Omental fat pad (tissue), 4 donors: ENCODE measurements around the gene ZBTB45. TPM values are rescaled to one million over a fixed set of nuclear protein-coding genes. Genes with fewer than 3 reads are reported as not detected.
"Not testable (repeated sequence)": the region's sequence is repeated elsewhere in the genome, so short reads cannot be mapped to it uniquely, and the experiment has no call there.

ENCODE experiments used
- ATAC-seq: fragments of 150-250 bp; one replicate; pipeline ENCODE4 v1.9.1; 2016; ENCODE audit warnings: mild to moderate bottlenecking, moderate library complexity; ENCODE audit not compliant: low FRiP score
- DNase-seq: peaks from one replicate; pipeline ENCODE4 v3.0.0-alpha.2; 2019; ENCODE audit warnings: low spot score
- CTCF ChIP-seq, 3 donors: fragments of 450-650 bp; IDR thresholded peaks; one replicate each; pipeline ENCODE4 v1.5.1; 2016 to 2017; ENCODE audit warnings: antibody characterized with exemption in 3 of 3, mild to moderate bottlenecking in 3 of 3, moderate library complexity in 2 of 3
- total RNA-seq, 4 donors: library from RNA; depleted of rRNA; stranded (reverse); fragments of >200 nt; gene quantifications; one replicate each; pipeline ENCODE4 v1.1.0, GENCODE V29; 2016

Gene ZBTB45
- total RNA-seq, 4 donors from 2014 or later: 4.6 to 10.2 (median 8.4) TPM

GRCh38 chr19:58476498-58477015 is 43.1 kb downstream of the ZBTB45 start:
- DNase-seq: no peak

GRCh38 chr19:58475714-58476497 is 43.7 kb downstream of the ZBTB45 start, which contains the start of gene ZNF446:
Gene ZNF446 (plus strand): TSS chr19:58476352. CDS start chr19:58477219, 867 bp downstream.
- peak; percentile 94 for ATAC-seq
- peak; percentile 93 for DNase-seq
- TF ChIP-seq CTCF (IDR thresholded peaks at IDR 0.05): no peak

More at GRCh38 chr19:58476498-58477015, 43.1 kb downstream of the ZBTB45 start:
- no peak for ATAC-seq
- TF ChIP-seq CTCF (IDR thresholded peaks at IDR 0.05): no peak

GRCh38 chr19:58474997-58475713 is 44.5 kb downstream of the ZBTB45 start:
- no peak for DNase-seq
- peak; percentile 0 for ATAC-seq
- TF ChIP-seq CTCF (IDR thresholded peaks at IDR 0.05): no peak

GRCh38 chr19:58474291-58474996 is 45.2 kb downstream of the ZBTB45 start:
- ATAC-seq (no peak), DNase-seq (no peak)
- TF ChIP-seq CTCF (IDR thresholded peaks at IDR 0.05): no peak

- TF ChIP-seq CTCF (IDR thresholded peaks at IDR 0.05): no peak
- no peak for ATAC-seq
- DNase-seq: no peak
These were observed 45.8 kb downstream of the ZBTB45 start for GRCh38 chr19:58473775-58474174.

- TF ChIP-seq CTCF (IDR thresholded peaks at IDR 0.05): no peak
- DNase-seq (no peak), ATAC-seq (no peak)
These were observed 47.9 kb downstream of the ZBTB45 start for GRCh38 chr19:58471736-58472135.

GRCh38 chr19:58470837-58471543 is 48.6 kb downstream of the ZBTB45 start:
- not testable (repeated sequence) for DNase-seq, ATAC-seq
